H1 (cell line): ENCODE results near the gene ENTREP3. TPM values are rescaled to one million over a fixed set of nuclear protein-coding genes. Genes with fewer than 3 reads are reported as not detected.

Experiments used
- CTCF ChIA-PET: fragments of 300-600 bp; sonication (Branson Sonifier 250); formaldehyde crosslinking; loops from one replicate; lab custom pipeline; 2021; ENCODE audit not compliant: partially characterized antibody; lab: Charles Lee
- POLR2A ChIA-PET: fragments of 300-600 bp; sonication (Branson Sonifier 250); formaldehyde crosslinking; loops from one replicate; lab custom pipeline; 2021; ENCODE audit warnings: inconsistent platforms; ENCODE audit not compliant: partially characterized antibody; lab: Charles Lee
- DNase-seq, 2 experiments: peaks; one replicate each; pipeline versions ENCODE4 v3.0.0 to v3.0.0-alpha.2; 2010 to 2022; ENCODE audit warnings: low spot score in 2 of 2, low read depth in 1 of 2, mixed read lengths in 1 of 2
- FAIRE-seq: peaks from 2 replicates; lab custom pipeline; 2011; peaks lifted over from hg19 to GRCh38; lab: Jason Lieb, UNC
- H2AFZ ChIP-seq: 2 replicates; pipeline ENCODE4 v1.8.1; 2012; ENCODE audit warnings: low read length, inconsistent platforms
- H2AK5ac ChIP-seq: 2 replicates; pipeline ENCODE4 v1.6.1; 2013; ENCODE audit warnings: low read depth, low read length
- H2BK120ac ChIP-seq: replicated peaks from 2 replicates; pipeline ENCODE3; 2013; ENCODE audit warnings: low read depth, low read length, inconsistent platforms
- H2BK12ac ChIP-seq: 2 replicates; pipeline ENCODE4 v1.6.1; 2013; ENCODE audit warnings: low read depth, low read length
- H2BK15ac ChIP-seq: 2 replicates; pipeline ENCODE4 v1.6.1; 2013; ENCODE audit warnings: low read length
- H2BK20ac ChIP-seq: 2 replicates; pipeline ENCODE4 v1.6.1; 2013; ENCODE audit warnings: low read length
- H2BK5ac ChIP-seq: 2 replicates; pipeline ENCODE4 v1.6.1; 2013; ENCODE audit warnings: low read depth, low read length
- H3K14ac ChIP-seq: 2 replicates; pipeline ENCODE4 v1.6.1; 2013; ENCODE audit warnings: inconsistent platforms; ENCODE audit not compliant: insufficient read length
- H3K18ac ChIP-seq: 2 replicates; pipeline ENCODE4 v1.6.1; 2013; ENCODE audit warnings: low read length; ENCODE audit errors: extremely low read depth
- H3K23ac ChIP-seq: 2 replicates; pipeline ENCODE4 v1.6.1; 2013; ENCODE audit warnings: inconsistent platforms; ENCODE audit not compliant: insufficient read length
- H3K23me2 ChIP-seq: 2 replicates; pipeline ENCODE4 v1.6.1; 2013; ENCODE audit warnings: low read depth, low read length
- H3K27ac ChIP-seq: 2 replicates; pipeline ENCODE4 v1.6.1; 2011; ENCODE audit warnings: low read depth, low read length, inconsistent platforms
- H3K27me3 ChIP-seq, 4 experiments: replicated peaks in 1 of 4; 1 replicate in 1 of 4; 2 replicates in 3 of 4; pipeline versions ENCODE4 v1.6.1 to v1.8.1; 2011 to 2013; ENCODE audit warnings: low read length in 3 of 4, mild to moderate bottlenecking in 3 of 4, inconsistent platforms in 2 of 4, mixed read lengths in 2 of 4, moderate library complexity in 1 of 4; ENCODE audit not compliant: control insufficient read depth in 3 of 4, insufficient read depth in 3 of 4; ENCODE audit errors: extremely low read depth in 1 of 4
- H3K36me3 ChIP-seq, 4 experiments: 2 replicates each; pipeline versions ENCODE4 v1.6.1 to v1.8.1; 2011 to 2013; ENCODE audit warnings: mild to moderate bottlenecking in 4 of 4, low read length in 3 of 4, moderate library complexity in 2 of 4, control low read depth in 1 of 4, inconsistent platforms in 1 of 4; ENCODE audit not compliant: insufficient read depth in 4 of 4, control insufficient read depth in 2 of 4
- H3K4ac ChIP-seq: replicated peaks from 2 replicates; pipeline ENCODE3; 2013; ENCODE audit warnings: low read length, low read depth, mixed read lengths, inconsistent platforms; ENCODE audit not compliant: insufficient read length
- H3K4me1 ChIP-seq, 4 experiments: replicated peaks in 1 of 4; 1 replicate in 1 of 4; 2 replicates in 3 of 4; pipeline versions ENCODE4 v1.6.1 to v1.8.1; 2011 to 2013; ENCODE audit warnings: low read length in 3 of 4, inconsistent platforms in 2 of 4, mixed read lengths in 1 of 4; ENCODE audit not compliant: insufficient read depth in 4 of 4, control insufficient read depth in 3 of 4
- H3K4me2 ChIP-seq, 2 experiments: 2 replicates each; pipeline versions ENCODE4 v1.6.1 to v1.8.1; 2011 to 2013; ENCODE audit warnings: low read depth in 2 of 2, low read length in 2 of 2, control low read depth in 1 of 2, inconsistent platforms in 1 of 2, mild to moderate bottlenecking in 1 of 2; ENCODE audit not compliant: insufficient read depth in 1 of 2
- H3K4me3 ChIP-seq, 4 experiments: fragments of 200-600, 300-600 bp in 1 of 4; sonication (generic), shearing (Covaris generic), sonication (Bioruptor Twin) in 1 of 4; 2 replicates each; pipeline versions ENCODE4 v1.5.1 to v1.8.1; 2011 to 2016; ENCODE audit warnings: low read length in 4 of 4, low read depth in 3 of 4, control low read depth in 2 of 4, inconsistent platforms in 2 of 4, mild to moderate bottlenecking in 2 of 4, mixed read lengths in 1 of 4, moderate library complexity in 1 of 4; ENCODE audit not compliant: insufficient read depth in 2 of 4; ENCODE audit errors: extremely low read depth in 1 of 4
- H3K56ac ChIP-seq: replicated peaks from 2 replicates; pipeline ENCODE3; 2013; ENCODE audit warnings: low read depth, mild to moderate bottlenecking, mixed read lengths, low read length, inconsistent platforms; ENCODE audit not compliant: insufficient read length
- H3K79me1 ChIP-seq: 2 replicates; pipeline ENCODE4 v1.6.1; 2013; ENCODE audit warnings: low read depth, low read length, control low read depth
- H3K79me2 ChIP-seq, 2 experiments: 2 replicates each; pipeline versions ENCODE4 v1.6.1 to v1.8.1; 2012 to 2013; ENCODE audit warnings: low read length in 2 of 2, mild to moderate bottlenecking in 2 of 2, inconsistent platforms in 1 of 2; ENCODE audit not compliant: insufficient read depth in 2 of 2, control insufficient read depth in 1 of 2
- H3K9ac ChIP-seq, 4 experiments: replicated peaks in 1 of 4; 1 replicate in 1 of 4; 2 replicates in 3 of 4; pipeline versions ENCODE4 v1.6.1 to v1.8.1; 2011 to 2013; ENCODE audit warnings: low read depth in 3 of 4, low read length in 3 of 4, control low read depth in 2 of 4, mild to moderate bottlenecking in 2 of 4, moderate library complexity in 2 of 4, inconsistent platforms in 1 of 4; ENCODE audit errors: extremely low read depth in 1 of 4
- H3K9me3 ChIP-seq, 2 experiments: 2 replicates each; pipeline versions ENCODE4 v1.6.1 to v1.8.1; 2012 to 2013; ENCODE audit warnings: mild to moderate bottlenecking in 2 of 2, moderate library complexity in 2 of 2, control low read depth in 1 of 2, inconsistent platforms in 1 of 2, low read depth in 1 of 2, low read length in 1 of 2, mixed read lengths in 1 of 2; ENCODE audit not compliant: insufficient read depth in 2 of 2
- H4K20me1 ChIP-seq, 2 experiments: replicated peaks in 1 of 2; 2 replicates each; pipeline versions ENCODE3 to v1.8.1; 2011 to 2013; ENCODE audit warnings: inconsistent platforms in 2 of 2, low read length in 2 of 2, mild to moderate bottlenecking in 1 of 2; ENCODE audit not compliant: insufficient read depth in 2 of 2, control insufficient read depth in 1 of 2
- H4K5ac ChIP-seq: 2 replicates; pipeline ENCODE4 v1.6.1; 2013; ENCODE audit warnings: low read length, low read depth, mixed read lengths, inconsistent platforms; ENCODE audit not compliant: insufficient read length
- H4K8ac ChIP-seq: 2 replicates; pipeline ENCODE4 v1.8.0; 2013; ENCODE audit warnings: mild to moderate bottlenecking, moderate library complexity, low read length, inconsistent platforms; ENCODE audit not compliant: insufficient read depth; ENCODE audit errors: extremely low read depth
- H4K91ac ChIP-seq: replicated peaks from 2 replicates; pipeline ENCODE3; 2013; ENCODE audit warnings: low read length, mixed read lengths, inconsistent platforms; ENCODE audit not compliant: insufficient read length
- CHD2 ChIP-seq: IDR thresholded peaks from 2 replicates; pipeline ENCODE4 v1.6.1; 2012; ENCODE audit warnings: low read length, improper control_type of control experiment
- POLR2A ChIP-seq, 2 experiments: IDR thresholded peaks; 1 replicate in 1 of 2; 2 replicates in 1 of 2; pipeline ENCODE4 v1.6.1; 2011; ENCODE audit warnings: low read depth in 2 of 2, low read length in 2 of 2, mild to moderate bottlenecking in 2 of 2; ENCODE audit errors: control extremely low read depth in 1 of 2
- POLR2AphosphoS5 ChIP-seq: IDR thresholded peaks from 2 replicates; pipeline ENCODE4 v1.6.1; 2011; ENCODE audit warnings: low read depth, low read length
- WGBS, 2 experiments: shearing (Covaris generic) in 1 of 2; methylation state at CpG; one replicate each; pipeline versions ENCODE4 v1.1.6 to v1.1.7; 2013 to 2015; ENCODE audit warnings: low lambda C conversion rate in 2 of 2, mixed read lengths in 2 of 2, inconsistent platforms in 1 of 2, low coverage in 1 of 2, missing lambda C conversion rate in 1 of 2; ENCODE audit not compliant: insufficient replicate concordance in 2 of 2, insufficient coverage in 1 of 2, insufficient read length in 1 of 2; ENCODE audit errors: extremely low coverage in 1 of 2, missing lambda C conversion rate in 1 of 2; 5-methylcytosine and 5-hydroxymethylcytosine counted together
- polyA plus RNA-seq, 7 experiments: library from polyadenylated mRNA; depleted of rRNA in 3 of 7; stranded (reverse) in 5 of 7; unstranded in 2 of 7; fragments of >200 nt in 5 of 7; fragments of 200-250 nt in 2 of 7; gene quantifications; 1 replicate in 5 of 7; 2 replicates in 1 of 7; 4 replicates in 1 of 7; pipeline versions ENCODE4 v1.2.1 to v1.2.3, GENCODE V29; 2011 to 2013; ENCODE audit warnings: missing spikeins in 2 of 7, mixed read lengths in 2 of 7
- total RNA-seq: library from RNA; stranded (reverse); fragmentation: NEBNext Ultra II Directional; extraction: Animal tissue kit (Norgen Biotek cat#: 25700); gene quantifications from 2 replicates; pipeline ENCODE4 v1.2.1, GENCODE V29; 2021

The ENTREP3 gene
- total and polyA plus RNA-seq, 2 of the 8 experiments (the other 6 are each of a cell fraction or from before 2014, with no cell fraction given) = 22.8 to 52.2 TPM

DNA sequence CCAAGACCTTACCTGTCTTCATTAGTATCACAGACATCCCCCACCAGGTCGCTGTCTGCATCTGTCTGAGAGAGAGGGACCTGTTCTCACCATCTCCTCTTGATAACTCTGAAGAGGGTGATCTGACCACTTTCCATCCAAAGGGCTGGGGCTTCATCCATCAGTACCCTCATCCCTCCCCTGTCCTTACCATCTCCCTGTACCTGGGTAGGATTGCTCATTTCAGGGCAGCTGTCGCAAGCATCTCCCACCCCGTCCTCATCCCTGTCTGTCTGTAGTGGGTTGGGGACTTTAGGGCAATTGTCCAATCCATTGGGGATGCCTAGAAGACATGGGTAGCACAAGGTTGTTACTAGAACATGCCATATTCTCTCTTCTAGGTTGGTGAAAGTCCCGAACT, 55.5 kb downstream of the ENTREP3 start:
- H3K79me1 ChIP-seq = peaks cover 22% of the 10 kb centered on the region
- H4K5ac ChIP-seq = no peak overlapping the region
- peaks cover 21 to 48% of the 10 kb centered on the region in 2 experiments for H4K20me1 ChIP-seq
- H4K91ac ChIP-seq = no peak overlapping the region
- H3K9me3 ChIP-seq = no peaks in the 10 kb centered on the region
- no peak overlapping the region for H3K56ac ChIP-seq
- no peak overlapping the region for H3K18ac ChIP-seq
- H3K4ac ChIP-seq = no peak overlapping the region
- H3K23me2 ChIP-seq = peaks cover 13% of the 10 kb centered on the region
- H3K14ac ChIP-seq = no peak overlapping the region
- no peak overlapping the region for H2BK20ac ChIP-seq
- H2AFZ ChIP-seq = no peak overlapping the region
- H2BK5ac ChIP-seq = no peak overlapping the region
- no peak overlapping the region for H4K8ac ChIP-seq
- H3K79me2 ChIP-seq = peaks cover 6 to 34% of the 10 kb centered on the region in 2 experiments; a peak in 3 of 4 replicates
- H3K23ac ChIP-seq = no peak overlapping the region
- H3K27ac ChIP-seq = no peak overlapping the region
- POLR2A ChIA-PET = interaction anchor here (8.7 to 19.4 kb wide), 3 partner anchors 7 to 23 kb away, joined by 235 to 512 read pairs (median 313); partner anchors contain the start of genes KRTCAP2, MTX1, THBS3 and TRIM46
- CTCF ChIA-PET = interaction anchor here (0.8 to 1.2 kb wide), 2 partner anchors 28 to 111 kb away, joined by 3 to 4 read pairs; no protein-coding TSS in a partner anchor
- H2BK120ac ChIP-seq = no peak overlapping the region
- FAIRE-seq = no peak
- no peak overlapping the region for H3K4me3 ChIP-seq
- WGBS, 2 experiments = 87% methylated on average over 4 of the region's 4 CpGs; no CpG with 5 or more reads in 1 of the 2 experiments
- H3K36me3 ChIP-seq = peaks cover 46 to 81% (median 63%) of the 10 kb centered on the region in 4 experiments
- no peaks in the 10 kb centered on the region; a peak in 1 of 7 replicates for H3K27me3 ChIP-seq
- H3K9ac ChIP-seq = no peak overlapping the region
- H3K4me2 ChIP-seq = no peak overlapping the region
- H2BK15ac ChIP-seq = no peak overlapping the region
- no peak overlapping the region for H2BK12ac ChIP-seq
- H2AK5ac ChIP-seq = no peak overlapping the region
- no peak for DNase-seq
- H3K4me1 ChIP-seq = peaks cover 6 to 23% (median 17%) of the 10 kb centered on the region in 4 experiments
- TF ChIP-seq CHD2 (no peak), POLR2A (IDR thresholded peaks at IDR 0.05; ENCODE audit: control extremely low read depth in 1 of 2, low read depth in 2 of 2, low read length in 2 of 2) (peak in 1 of 2 experiments; percentile 81; a peak in 2 of 3 replicates), POLR2AphosphoS5 (peak; percentile 92)
